Eye (tissue), 1 donor: ENCODE results near the gene NCOA4.
"Not testable (repeated sequence)": the region's sequence is repeated elsewhere in the genome, so short reads cannot be mapped to it uniquely, and the experiment has no call there.

ENCODE experiments used
- DNase-seq: peaks from one replicate; pipeline ENCODE4 v3.0.0-alpha.2; 2015

Gene NCOA4

GRCh38 chr10:46019177-46019528, 11.3 kb downstream of the NCOA4 start:
- no peak for DNase-seq

GRCh38 chr10:46018453-46019176, 11.8 kb downstream of the NCOA4 start:
- no peak for DNase-seq

GRCh38 chr10:46017733-46018132, 12.7 kb downstream of the NCOA4 start:
- DNase-seq: no peak

GRCh38 chr10:46016811-46017210, 13.6 kb downstream of the NCOA4 start:
- DNase-seq: no peak

GRCh38 chr10:46016190-46016589, 14.2 kb downstream of the NCOA4 start:
- no peak for DNase-seq

GRCh38 chr10:46014683-46015405, 15.6 kb downstream of the NCOA4 start:
- no peak for DNase-seq

GRCh38 chr10:46014206-46014605, 16.2 kb downstream of the NCOA4 start:
- DNase-seq: no peak

GRCh38 chr10:46012746-46013145, 17.7 kb downstream of the NCOA4 start:
- DNase-seq: no peak

- no peak for DNase-seq
Observed at GRCh38 chr10:46006219-46006618, 24.2 kb downstream of the NCOA4 start.

- DNase-seq: no peak
Observed at GRCh38 chr10:46005383-46005782, 25.0 kb downstream of the NCOA4 start.

- DNase-seq: no peak
Observed at GRCh38 chr10:46004963-46005362, 25.5 kb downstream of the NCOA4 start.

GRCh38 chr10:46002916-46003693, 27.3 kb downstream of the NCOA4 start:
- no peak for DNase-seq

- DNase-seq: not testable (repeated sequence)
Observed at GRCh38 chr10:46002189-46002687, 28.2 kb downstream of the NCOA4 start.

GRCh38 chr10:46001187-46001756, 29.2 kb downstream of the NCOA4 start:
- DNase-seq: no peak

GRCh38 chr10:46000538-46000937, 29.9 kb downstream of the NCOA4 start:
- no peak for DNase-seq

GRCh38 chr10:45999955-46000354, 30.5 kb downstream of the NCOA4 start:
- DNase-seq: not testable (repeated sequence)

- DNase-seq: no peak
Observed at GRCh38 chr10:45997994-45998763, 32.2 kb downstream of the NCOA4 start.

- DNase-seq: no peak
Observed at GRCh38 chr10:45997557-45997956, 32.9 kb downstream of the NCOA4 start.

GRCh38 chr10:45985590-45985989, 44.8 kb downstream of the NCOA4 start:
- not testable (repeated sequence) for DNase-seq

GRCh38 chr10:45984473-45984872, 46.0 kb downstream of the NCOA4 start:
- not testable (repeated sequence) for DNase-seq

GRCh38 chr10:45983538-45984186, 46.8 kb downstream of the NCOA4 start:
- DNase-seq: peak; percentile 61

GRCh38 chr10:45981367-45981766, 49.1 kb downstream of the NCOA4 start:
- not testable (repeated sequence) for DNase-seq
